ENCODE results near the gene RASD2. TPM values are rescaled to one million over a fixed set of nuclear protein-coding genes. Genes with fewer than 3 reads are reported as not detected.

RASD2 gene
- total RNA-seq, 1 experiment from 2014 or later, result 0.42 TPM

- no peaks in the 10 kb centered on the region for H3K4me1 ChIP-seq (ENCODE audit: insufficient read depth, low read length)
- H2AFZ ChIP-seq (ENCODE audit: low read length), result no peak overlapping the region
- no peak overlapping the region for H4K8ac ChIP-seq (replicated peaks; ENCODE audit: insufficient read length, low read depth, low read length)
- H4K91ac ChIP-seq (ENCODE audit: insufficient read length, low read depth, low read length), result no peak overlapping the region
- H3K9me3 Mint-ChIP-seq, result no peaks in the 10 kb centered on the region
- H3K36me3 Mint-ChIP-seq (ENCODE audit: insufficient read depth in 1 of 3, low read depth in 3 of 3), result no peaks in the 10 kb centered on the region
- H3K4me2 ChIP-seq (ENCODE audit: insufficient read depth, insufficient read length, low read length), result no peak overlapping the region
- TF ChIP-seq CTCF (conservative IDR thresholded peaks at IDR 0.05), result no peak
- no peak overlapping the region for H2BK20ac ChIP-seq (ENCODE audit: low read depth, low read length, poor library complexity, severe bottlenecking)
- no peaks in the 10 kb centered on the region for H3K79me2 ChIP-seq (ENCODE audit: insufficient read depth, low read length)
- H2BK15ac ChIP-seq (ENCODE audit: low read depth, low read length), result no peak overlapping the region
- H2BK5ac ChIP-seq (ENCODE audit: insufficient read length, low read length), result no peak overlapping the region
- H3K27ac ChIP-seq (ENCODE audit: insufficient read length, low read depth, low read length), result no peak overlapping the region
- H3K27me3 Mint-ChIP-seq (ENCODE audit: low read depth), result peaks cover 3% of the 10 kb centered on the region
- no peaks in the 10 kb centered on the region for H3K23me2 ChIP-seq (ENCODE audit: insufficient read length, low read depth, low read length, poor library complexity, severe bottlenecking)
- no peak overlapping the region for H3K23ac ChIP-seq (ENCODE audit: insufficient read length, low read depth, low read length)
- no peak overlapping the region; a peak in 1 of 7 replicates for H3K27ac Mint-ChIP-seq
- WGBS (ENCODE audit: extremely low coverage, insufficient read length, low lambda C conversion rate), result no CpG with 5 or more reads among the region's 5 CpGs
- H3T11ph ChIP-seq (ENCODE audit: low read length), result no peak overlapping the region
- H3K14ac ChIP-seq (ENCODE audit: insufficient read depth, low read length), result no peak overlapping the region
- H3K27me3 ChIP-seq (ENCODE audit: insufficient read depth, low read length), result no peaks in the 10 kb centered on the region
- no peak for DNase-seq
- H2AK5ac ChIP-seq (ENCODE audit: insufficient read length, low read length), result no peak overlapping the region
- no peak overlapping the region for H2BK120ac ChIP-seq (ENCODE audit: low read depth, low read length, poor library complexity, severe bottlenecking)
- H3K4ac ChIP-seq (ENCODE audit: low read depth, low read length), result no peak overlapping the region
- peaks cover 0 to 29% of the 10 kb centered on the region in 2 experiments for H3K4me1 Mint-ChIP-seq
- H3K18ac ChIP-seq (ENCODE audit: insufficient read length, low read depth, low read length), result no peak overlapping the region
- no peaks in the 10 kb centered on the region for H3K79me1 ChIP-seq (ENCODE audit: insufficient read depth, low read depth, low read length, poor library complexity, severe bottlenecking)
- H4K20me1 ChIP-seq (ENCODE audit: control insufficient read depth, insufficient read depth, insufficient read length), result no peaks in the 10 kb centered on the region
- H3K4me3 Mint-ChIP-seq, result no peak overlapping the region
- H2BK12ac ChIP-seq (ENCODE audit: insufficient read length, low read depth, low read length), result no peak overlapping the region
- no peaks in the 10 kb centered on the region for H3K9me3 ChIP-seq (ENCODE audit: control insufficient read depth, low read depth, low read length)
- H3K9ac ChIP-seq (ENCODE audit: extremely low read depth, insufficient read length, low read length), result no peak overlapping the region
- H4K5ac ChIP-seq (ENCODE audit: insufficient read length, low read depth, low read length), result no peak overlapping the region
- H3K56ac ChIP-seq (ENCODE audit: insufficient read length, low read depth, low read length), result no peak overlapping the region
Measured at GRCh38 chr22:35594686-35595085, 54.1 kb downstream of the RASD2 start.
